H1 (cell line): ENCODE data around the gene HS6ST1. TPM values are rescaled to one million over a fixed set of nuclear protein-coding genes. Genes with fewer than 3 reads are reported as not detected.

Source experiments
- CTCF ChIA-PET: fragments of 300-600 bp; sonication (Branson Sonifier 250); formaldehyde crosslinking; loops from one replicate; lab custom pipeline; 2021; ENCODE audit not compliant: partially characterized antibody; lab: Charles Lee
- POLR2A ChIA-PET: fragments of 300-600 bp; sonication (Branson Sonifier 250); formaldehyde crosslinking; loops from one replicate; lab custom pipeline; 2021; ENCODE audit warnings: inconsistent platforms; ENCODE audit not compliant: partially characterized antibody; lab: Charles Lee
- DNase-seq, 2 experiments: peaks; one replicate each; pipeline versions ENCODE4 v3.0.0 to v3.0.0-alpha.2; 2010 to 2022; ENCODE audit warnings: low spot score in 2 of 2, low read depth in 1 of 2, mixed read lengths in 1 of 2
- FAIRE-seq: peaks from 2 replicates; lab custom pipeline; 2011; peaks lifted over from hg19 to GRCh38; lab: Jason Lieb, UNC
- H2AFZ ChIP-seq: 2 replicates; pipeline ENCODE4 v1.8.1; 2012; ENCODE audit warnings: low read length, inconsistent platforms
- H2AK5ac ChIP-seq: 2 replicates; pipeline ENCODE4 v1.6.1; 2013; ENCODE audit warnings: low read depth, low read length
- H2BK120ac ChIP-seq: replicated peaks from 2 replicates; pipeline ENCODE3; 2013; ENCODE audit warnings: low read depth, low read length, inconsistent platforms
- H2BK12ac ChIP-seq: 2 replicates; pipeline ENCODE4 v1.6.1; 2013; ENCODE audit warnings: low read depth, low read length
- H2BK15ac ChIP-seq: 2 replicates; pipeline ENCODE4 v1.6.1; 2013; ENCODE audit warnings: low read length
- H2BK20ac ChIP-seq: 2 replicates; pipeline ENCODE4 v1.6.1; 2013; ENCODE audit warnings: low read length
- H2BK5ac ChIP-seq: 2 replicates; pipeline ENCODE4 v1.6.1; 2013; ENCODE audit warnings: low read depth, low read length
- H3K14ac ChIP-seq: 2 replicates; pipeline ENCODE4 v1.6.1; 2013; ENCODE audit warnings: inconsistent platforms; ENCODE audit not compliant: insufficient read length
- H3K18ac ChIP-seq: 2 replicates; pipeline ENCODE4 v1.6.1; 2013; ENCODE audit warnings: low read length; ENCODE audit errors: extremely low read depth
- H3K23ac ChIP-seq: 2 replicates; pipeline ENCODE4 v1.6.1; 2013; ENCODE audit warnings: inconsistent platforms; ENCODE audit not compliant: insufficient read length
- H3K23me2 ChIP-seq: 2 replicates; pipeline ENCODE4 v1.6.1; 2013; ENCODE audit warnings: low read depth, low read length
- H3K27ac ChIP-seq: 2 replicates; pipeline ENCODE4 v1.6.1; 2011; ENCODE audit warnings: low read depth, low read length, inconsistent platforms
- H3K27me3 ChIP-seq, 4 experiments: replicated peaks in 1 of 4; 1 replicate in 1 of 4; 2 replicates in 3 of 4; pipeline versions ENCODE4 v1.6.1 to v1.8.1; 2011 to 2013; ENCODE audit warnings: low read length in 3 of 4, mild to moderate bottlenecking in 3 of 4, inconsistent platforms in 2 of 4, mixed read lengths in 2 of 4, moderate library complexity in 1 of 4; ENCODE audit not compliant: control insufficient read depth in 3 of 4, insufficient read depth in 3 of 4; ENCODE audit errors: extremely low read depth in 1 of 4
- H3K36me3 ChIP-seq, 4 experiments: 2 replicates each; pipeline versions ENCODE4 v1.6.1 to v1.8.1; 2011 to 2013; ENCODE audit warnings: mild to moderate bottlenecking in 4 of 4, low read length in 3 of 4, moderate library complexity in 2 of 4, control low read depth in 1 of 4, inconsistent platforms in 1 of 4; ENCODE audit not compliant: insufficient read depth in 4 of 4, control insufficient read depth in 2 of 4
- H3K4ac ChIP-seq: replicated peaks from 2 replicates; pipeline ENCODE3; 2013; ENCODE audit warnings: low read length, low read depth, mixed read lengths, inconsistent platforms; ENCODE audit not compliant: insufficient read length
- H3K4me1 ChIP-seq, 4 experiments: replicated peaks in 1 of 4; 1 replicate in 1 of 4; 2 replicates in 3 of 4; pipeline versions ENCODE4 v1.6.1 to v1.8.1; 2011 to 2013; ENCODE audit warnings: low read length in 3 of 4, inconsistent platforms in 2 of 4, mixed read lengths in 1 of 4; ENCODE audit not compliant: insufficient read depth in 4 of 4, control insufficient read depth in 3 of 4
- H3K4me2 ChIP-seq, 2 experiments: 2 replicates each; pipeline versions ENCODE4 v1.6.1 to v1.8.1; 2011 to 2013; ENCODE audit warnings: low read depth in 2 of 2, low read length in 2 of 2, control low read depth in 1 of 2, inconsistent platforms in 1 of 2, mild to moderate bottlenecking in 1 of 2; ENCODE audit not compliant: insufficient read depth in 1 of 2
- H3K4me3 ChIP-seq, 4 experiments: fragments of 200-600, 300-600 bp in 1 of 4; sonication (generic), shearing (Covaris generic), sonication (Bioruptor Twin) in 1 of 4; 2 replicates each; pipeline versions ENCODE4 v1.5.1 to v1.8.1; 2011 to 2016; ENCODE audit warnings: low read length in 4 of 4, low read depth in 3 of 4, control low read depth in 2 of 4, inconsistent platforms in 2 of 4, mild to moderate bottlenecking in 2 of 4, mixed read lengths in 1 of 4, moderate library complexity in 1 of 4; ENCODE audit not compliant: insufficient read depth in 2 of 4; ENCODE audit errors: extremely low read depth in 1 of 4
- H3K56ac ChIP-seq: replicated peaks from 2 replicates; pipeline ENCODE3; 2013; ENCODE audit warnings: low read depth, mild to moderate bottlenecking, mixed read lengths, low read length, inconsistent platforms; ENCODE audit not compliant: insufficient read length
- H3K79me1 ChIP-seq: 2 replicates; pipeline ENCODE4 v1.6.1; 2013; ENCODE audit warnings: low read depth, low read length, control low read depth
- H3K79me2 ChIP-seq, 2 experiments: 2 replicates each; pipeline versions ENCODE4 v1.6.1 to v1.8.1; 2012 to 2013; ENCODE audit warnings: low read length in 2 of 2, mild to moderate bottlenecking in 2 of 2, inconsistent platforms in 1 of 2; ENCODE audit not compliant: insufficient read depth in 2 of 2, control insufficient read depth in 1 of 2
- H3K9ac ChIP-seq, 4 experiments: replicated peaks in 1 of 4; 1 replicate in 1 of 4; 2 replicates in 3 of 4; pipeline versions ENCODE4 v1.6.1 to v1.8.1; 2011 to 2013; ENCODE audit warnings: low read depth in 3 of 4, low read length in 3 of 4, control low read depth in 2 of 4, mild to moderate bottlenecking in 2 of 4, moderate library complexity in 2 of 4, inconsistent platforms in 1 of 4; ENCODE audit errors: extremely low read depth in 1 of 4
- H3K9me3 ChIP-seq, 2 experiments: 2 replicates each; pipeline versions ENCODE4 v1.6.1 to v1.8.1; 2012 to 2013; ENCODE audit warnings: mild to moderate bottlenecking in 2 of 2, moderate library complexity in 2 of 2, control low read depth in 1 of 2, inconsistent platforms in 1 of 2, low read depth in 1 of 2, low read length in 1 of 2, mixed read lengths in 1 of 2; ENCODE audit not compliant: insufficient read depth in 2 of 2
- H4K20me1 ChIP-seq, 2 experiments: replicated peaks in 1 of 2; 2 replicates each; pipeline versions ENCODE3 to v1.8.1; 2011 to 2013; ENCODE audit warnings: inconsistent platforms in 2 of 2, low read length in 2 of 2, mild to moderate bottlenecking in 1 of 2; ENCODE audit not compliant: insufficient read depth in 2 of 2, control insufficient read depth in 1 of 2
- H4K5ac ChIP-seq: 2 replicates; pipeline ENCODE4 v1.6.1; 2013; ENCODE audit warnings: low read length, low read depth, mixed read lengths, inconsistent platforms; ENCODE audit not compliant: insufficient read length
- H4K8ac ChIP-seq: 2 replicates; pipeline ENCODE4 v1.8.0; 2013; ENCODE audit warnings: mild to moderate bottlenecking, moderate library complexity, low read length, inconsistent platforms; ENCODE audit not compliant: insufficient read depth; ENCODE audit errors: extremely low read depth
- H4K91ac ChIP-seq: replicated peaks from 2 replicates; pipeline ENCODE3; 2013; ENCODE audit warnings: low read length, mixed read lengths, inconsistent platforms; ENCODE audit not compliant: insufficient read length
- SIRT6 ChIP-seq: IDR thresholded peaks from one replicate; pipeline ENCODE4 v1.7.1; 2012; ENCODE audit warnings: low read length, inconsistent platforms
- WGBS, 2 experiments: shearing (Covaris generic) in 1 of 2; methylation state at CpG; one replicate each; pipeline versions ENCODE4 v1.1.6 to v1.1.7; 2013 to 2015; ENCODE audit warnings: low lambda C conversion rate in 2 of 2, mixed read lengths in 2 of 2, inconsistent platforms in 1 of 2, low coverage in 1 of 2, missing lambda C conversion rate in 1 of 2; ENCODE audit not compliant: insufficient replicate concordance in 2 of 2, insufficient coverage in 1 of 2, insufficient read length in 1 of 2; ENCODE audit errors: extremely low coverage in 1 of 2, missing lambda C conversion rate in 1 of 2; 5-methylcytosine and 5-hydroxymethylcytosine counted together
- polyA plus RNA-seq, 7 experiments: library from polyadenylated mRNA; depleted of rRNA in 3 of 7; stranded (reverse) in 5 of 7; unstranded in 2 of 7; fragments of >200 nt in 5 of 7; fragments of 200-250 nt in 2 of 7; gene quantifications; 1 replicate in 5 of 7; 2 replicates in 1 of 7; 4 replicates in 1 of 7; pipeline versions ENCODE4 v1.2.1 to v1.2.3, GENCODE V29; 2011 to 2013; ENCODE audit warnings: missing spikeins in 2 of 7, mixed read lengths in 2 of 7
- total RNA-seq: library from RNA; stranded (reverse); fragmentation: NEBNext Ultra II Directional; extraction: Animal tissue kit (Norgen Biotek cat#: 25700); gene quantifications from 2 replicates; pipeline ENCODE4 v1.2.1, GENCODE V29; 2021

HS6ST1 gene
- total and polyA plus RNA-seq, 2 of the 8 experiments (the other 6 are each of a cell fraction or from before 2014, with no cell fraction given), result 37.4 to 74.6 TPM

GRCh38 chr2:128359841-128360240 lies 41.2 kb upstream of the HS6ST1 start:
- FAIRE-seq, result no peak
- H3K79me2 ChIP-seq, result no peaks in the 10 kb centered on the region
- H3K79me1 ChIP-seq, result no peaks in the 10 kb centered on the region
- no peak overlapping the region for H3K4me2 ChIP-seq
- no peaks in the 10 kb centered on the region for H4K20me1 ChIP-seq
- no peak for DNase-seq
- no peak overlapping the region for H2AFZ ChIP-seq
- no peak overlapping the region for H3K27ac ChIP-seq
- H2BK120ac ChIP-seq, result no peak overlapping the region
- no peak overlapping the region for H3K4me3 ChIP-seq
- peak overlapping the region; percentile 86; the same call in 1 of the 2 replicates for H2BK20ac ChIP-seq
- peak overlapping the region; percentile 69 for H3K4ac ChIP-seq
- H3K27me3 ChIP-seq, result no peaks in the 10 kb centered on the region
- ChIA-PET POLR2A (no interaction called here), CTCF (interaction anchor here (0.9 to 1.5 kb wide), 4 partner anchors 11 to 38 kb away, joined by 3 to 5 read pairs (median 4); no protein-coding TSS in a partner anchor)
- no peak overlapping the region for H3K18ac ChIP-seq
- 92% methylated on average over 11 of the region's 11 CpGs; no CpG with 5 or more reads in 1 of the 2 experiments for WGBS, 2 experiments
- H2BK15ac ChIP-seq, result no peak overlapping the region
- no peak overlapping the region for H4K8ac ChIP-seq
- H3K4me1 ChIP-seq, result peaks cover 6 to 25% (median 18%) of the 10 kb centered on the region in 4 experiments
- no peak overlapping the region for H3K14ac ChIP-seq
- H3K9me3 ChIP-seq, result no peaks in the 10 kb centered on the region
- no peak overlapping the region for H2AK5ac ChIP-seq
- H2BK12ac ChIP-seq, result peak overlapping the region; percentile 62; the same call in 1 of the 2 replicates
- no peak overlapping the region for H3K23ac ChIP-seq
- no peak overlapping the region for H2BK5ac ChIP-seq
- no peaks in the 10 kb centered on the region for H3K23me2 ChIP-seq
- H3K36me3 ChIP-seq, result no peaks in the 10 kb centered on the region
- H4K5ac ChIP-seq, result no peak overlapping the region
- H3K9ac ChIP-seq, result no peak overlapping the region
- peak overlapping the region; percentile 26 for H4K91ac ChIP-seq
- H3K56ac ChIP-seq, result no peak overlapping the region
- TF ChIP-seq SIRT6, result no peak
